HEK293T (cell line): ENCODE measurements around the gene IRF6.

Source experiments
- ARNT ChIP-seq: fragments of 450-650 bp; IDR thresholded peaks from 2 replicates; pipeline ENCODE4 v1.6.1; 2017; ENCODE audit warnings: mild to moderate bottlenecking
- BHLHE40 ChIP-seq: fragments of 450-650 bp; IDR thresholded peaks from 2 replicates; pipeline ENCODE4 v1.6.1; 2016; ENCODE audit warnings: mild to moderate bottlenecking, moderate library complexity, borderline replicate concordance
- CTBP1 ChIP-seq: fragments of 450-650 bp; IDR thresholded peaks from 2 replicates; pipeline ENCODE4 v1.6.1; 2016; ENCODE audit warnings: borderline replicate concordance
- ELF4 ChIP-seq: fragments of 450-650 bp; IDR thresholded peaks from 2 replicates; pipeline ENCODE4 v1.6.1; 2017; ENCODE audit warnings: antibody characterized with exemption
- FOXA1 ChIP-seq: fragments of 450-650 bp; IDR thresholded peaks from 2 replicates; pipeline ENCODE4 v1.6.1; 2016; ENCODE audit warnings: mild to moderate bottlenecking
- FOXM1 ChIP-seq: fragments of 450-650 bp; IDR thresholded peaks from 2 replicates; pipeline ENCODE4 v1.6.1; 2017; ENCODE audit warnings: mild to moderate bottlenecking, borderline replicate concordance
- NFRKB ChIP-seq: fragments of 450-650 bp; IDR thresholded peaks from 2 replicates; pipeline ENCODE4 v1.6.1; 2016; ENCODE audit warnings: mild to moderate bottlenecking, moderate library complexity
- SP1 ChIP-seq: fragments of 450-650 bp; IDR thresholded peaks from 2 replicates; pipeline ENCODE4 v1.6.1; 2017
- SUZ12 ChIP-seq: fragments of 450-650 bp; IDR thresholded peaks from 2 replicates; pipeline ENCODE4 v1.6.1; 2016; ENCODE audit warnings: mild to moderate bottlenecking
- ZNF384 ChIP-seq: fragments of 450-650 bp; IDR thresholded peaks from 2 replicates; pipeline ENCODE4 v1.6.1; 2016

DNA sequence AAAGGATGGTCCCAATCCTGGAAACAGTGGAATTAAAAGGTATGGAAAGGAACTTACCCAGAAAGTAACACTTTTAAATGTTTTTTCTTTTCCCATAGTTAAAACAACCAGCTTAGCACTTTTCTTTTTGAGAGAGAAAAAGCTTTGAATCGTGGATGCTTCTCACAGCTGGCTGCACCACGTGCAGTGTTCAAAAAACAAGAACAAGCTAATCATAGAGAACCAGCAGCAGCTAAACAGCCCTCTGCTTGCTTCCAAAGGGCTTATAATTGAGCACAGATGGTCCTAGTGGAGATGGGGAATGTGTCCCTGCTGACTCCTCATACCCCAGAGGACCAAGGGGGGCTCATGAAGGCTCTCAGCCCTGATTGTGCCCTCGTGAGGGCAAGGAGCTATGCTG is 48.3 kb upstream of the IRF6 start:
- TF ChIP-seq ZNF384 (no peak), ELF4 (no peak), FOXA1 (no peak), ARNT (no peak), NFRKB (no peak), BHLHE40 (no peak), SUZ12 (no peak), SP1 (no peak), FOXM1 (no peak), CTBP1 (no peak)
